WTC11 (cell line): ENCODE results near the gene SSTR1. TPM values are rescaled to one million over a fixed set of nuclear protein-coding genes. Genes with fewer than 3 reads are reported as not detected.

ENCODE experiments used
- ATAC-seq: fragments of 200-7000 bp; cut with Tn5 transposase; 2 replicates; pipeline ENCODE4 v1.10.0; 2021; ENCODE audit warnings: mild to moderate bottlenecking, moderate library complexity
- CTCF ChIA-PET: fragments of 300-600 bp; sonication (Branson Sonifier 250); formaldehyde crosslinking; loops from one replicate; lab custom pipeline; 2021; ENCODE audit warnings: antibody characterized with exemption; lab: Charles Lee
- POLR2A ChIA-PET: fragments of 350-600 bp; sonication (Branson Sonifier 250); formaldehyde crosslinking; loops from one replicate; lab custom pipeline; 2021; ENCODE audit warnings: antibody characterized with exemption; lab: Charles Lee
- DNase-seq: peaks from one replicate; pipeline ENCODE4 v3.0.0; 2021; ENCODE audit warnings: low spot score
- H3K27ac Mint-ChIP-seq: 2 replicates; pipeline ENCODE4 v1.8.0; 2021; ENCODE audit warnings: mixed read lengths
- H3K27me3 Mint-ChIP-seq: 2 replicates; pipeline ENCODE4 v1.8.0; 2021; ENCODE audit warnings: low read depth, mild to moderate bottlenecking, moderate library complexity, mixed read lengths
- H3K36me3 Mint-ChIP-seq: 2 replicates; pipeline ENCODE4 v1.8.0; 2021; ENCODE audit warnings: mixed read lengths
- H3K4me1 Mint-ChIP-seq: 2 replicates; pipeline ENCODE4 v1.8.0; 2022; ENCODE audit warnings: mixed read lengths
- H3K4me3 Mint-ChIP-seq: 2 replicates; pipeline ENCODE4 v1.8.0; 2021; ENCODE audit warnings: mild to moderate bottlenecking, moderate library complexity, mixed read lengths
- H3K9me3 Mint-ChIP-seq: 2 replicates; pipeline ENCODE4 v1.8.0; 2021; ENCODE audit warnings: mixed read lengths
- EMX1 ChIP-seq: fragments of 250-450 bp; sonication (Bioruptor Pico); IDR thresholded peaks from 2 replicates; pipeline ENCODE4 v1.8.0; 2021; ENCODE audit warnings: mild to moderate bottlenecking
- ETV6 ChIP-seq: sonication (generic); formaldehyde crosslinking; IDR thresholded peaks from 2 replicates; pipeline ENCODE4 v1.8.1; 2022; ENCODE audit warnings: mild to moderate bottlenecking, missing genetic modification reagents
- FOXK1 ChIP-seq: sonication (generic); formaldehyde crosslinking; IDR thresholded peaks from 2 replicates; pipeline ENCODE4 v1.8.0; 2022; ENCODE audit warnings: mild to moderate bottlenecking, moderate library complexity, missing genetic modification reagents
- FOXP1 ChIP-seq: sonication (generic); formaldehyde crosslinking; IDR thresholded peaks from 2 replicates; pipeline ENCODE4 v1.8.0; 2022; ENCODE audit warnings: missing genetic modification reagents, mild to moderate bottlenecking, moderate library complexity, borderline replicate concordance
- GRHL2 ChIP-seq: fragments of 250-450 bp; sonication (Bioruptor Pico); IDR thresholded peaks from 2 replicates; pipeline ENCODE4 v1.8.0; 2022; ENCODE audit warnings: mild to moderate bottlenecking, moderate library complexity; ENCODE audit not compliant: insufficient replicate concordance, severe bottlenecking
- GTF2I ChIP-seq: fragments of 250-450 bp; sonication (Bioruptor Pico); conservative IDR thresholded peaks from 2 replicates; pipeline ENCODE4 v1.4.0; 2021; ENCODE audit warnings: mild to moderate bottlenecking
- NR2C2 ChIP-seq: sonication (generic); formaldehyde crosslinking; IDR thresholded peaks from 2 replicates; pipeline ENCODE4 v1.8.0; 2022; ENCODE audit warnings: mild to moderate bottlenecking, missing genetic modification reagents
- OVOL2 ChIP-seq: fragments of 250-450 bp; sonication (Bioruptor Pico); IDR thresholded peaks from 2 replicates; pipeline ENCODE4 v1.9.0; 2021; ENCODE audit warnings: mild to moderate bottlenecking, borderline replicate concordance
- SMAD3 ChIP-seq: sonication (generic); formaldehyde crosslinking; IDR thresholded peaks from 2 replicates; pipeline ENCODE4 v1.8.0; 2022; ENCODE audit warnings: missing genetic modification reagents, mild to moderate bottlenecking, borderline replicate concordance
- SMAD4 ChIP-seq: sonication (generic); formaldehyde crosslinking; IDR thresholded peaks from 2 replicates; pipeline ENCODE4 v1.8.0; 2022; ENCODE audit warnings: mild to moderate bottlenecking, missing genetic modification reagents
- TEAD4 ChIP-seq: sonication (generic); formaldehyde crosslinking; IDR thresholded peaks from 2 replicates; pipeline ENCODE4 v1.8.0; 2022; ENCODE audit warnings: mild to moderate bottlenecking, missing genetic modification reagents
- ZBTB21 ChIP-seq: sonication (generic); formaldehyde crosslinking; IDR thresholded peaks from 2 replicates; pipeline ENCODE4 v1.8.1; 2023; ENCODE audit warnings: mild to moderate bottlenecking, missing genetic modification reagents, borderline replicate concordance
- ZNF138 ChIP-seq: sonication (generic); formaldehyde crosslinking; conservative IDR thresholded peaks from 2 replicates; pipeline ENCODE4 v1.8.1; 2022; ENCODE audit warnings: mild to moderate bottlenecking, moderate library complexity, missing genetic modification reagents
- ZNF317 ChIP-seq: sonication (generic); formaldehyde crosslinking; IDR thresholded peaks from 2 replicates; pipeline ENCODE4 v1.8.1; 2023; ENCODE audit warnings: low read depth, mild to moderate bottlenecking, moderate library complexity, missing genetic modification reagents, borderline replicate concordance
- ZNF416 ChIP-seq: fragments of 250-450 bp; sonication (Bioruptor Pico); IDR thresholded peaks from 2 replicates; pipeline ENCODE4 v1.9.0; 2021; ENCODE audit warnings: mild to moderate bottlenecking, inconsistent platforms
- ZNF423 ChIP-seq: fragments of 250-450 bp; sonication (Bioruptor Pico); IDR thresholded peaks from 2 replicates; pipeline ENCODE4 v2.1.2; 2022; ENCODE audit warnings: mild to moderate bottlenecking, moderate library complexity
- ZNF671 ChIP-seq: fragments of 250-450 bp; sonication (Bioruptor Pico); IDR thresholded peaks from 2 replicates; pipeline ENCODE4 v1.8.0; 2021; ENCODE audit warnings: mild to moderate bottlenecking
- total RNA-seq: library from RNA; stranded (reverse); gene quantifications from 3 replicates; pipeline ENCODE4 v1.2.3, GENCODE V29; 2021
- TF ChIP-seq, protein P1 (sequence below): sonication (generic); formaldehyde crosslinking; IDR thresholded peaks from 2 replicates; pipeline ENCODE4 v1.8.1; 2022; ENCODE audit warnings: missing genetic modification reagents, borderline replicate concordance
- TF ChIP-seq, protein P2 (sequence below): sonication (generic); formaldehyde crosslinking; IDR thresholded peaks from 2 replicates; pipeline ENCODE4 v1.8.1; 2022; ENCODE audit warnings: low read depth, missing genetic modification reagents, borderline replicate concordance
- TF ChIP-seq, protein P3 (sequence below): sonication (generic); formaldehyde crosslinking; IDR thresholded peaks from 2 replicates; pipeline ENCODE4 v1.8.0; 2022; ENCODE audit warnings: mild to moderate bottlenecking, missing genetic modification reagents
- TF ChIP-seq, protein P4 (sequence below): fragments of 250-450 bp; sonication (Bioruptor Pico); IDR thresholded peaks from 2 replicates; pipeline ENCODE4 v1.9.0; 2021; ENCODE audit warnings: moderate library complexity, mild to moderate bottlenecking, inconsistent platforms, borderline replicate concordance
- TF ChIP-seq, protein P5 (sequence below): sonication (generic); formaldehyde crosslinking; IDR thresholded peaks from 2 replicates; pipeline ENCODE4 v1.8.0; 2023; ENCODE audit warnings: missing genetic modification reagents, mild to moderate bottlenecking, borderline replicate concordance
- TF ChIP-seq, protein P6 (sequence below): sonication (generic); formaldehyde crosslinking; IDR thresholded peaks from 2 replicates; pipeline ENCODE4 v1.8.1; 2023; ENCODE audit warnings: mild to moderate bottlenecking, missing genetic modification reagents, moderate library complexity

SSTR1 gene
- total RNA-seq, 1 experiment from 2014 or later: 1.7 TPM

DNA sequence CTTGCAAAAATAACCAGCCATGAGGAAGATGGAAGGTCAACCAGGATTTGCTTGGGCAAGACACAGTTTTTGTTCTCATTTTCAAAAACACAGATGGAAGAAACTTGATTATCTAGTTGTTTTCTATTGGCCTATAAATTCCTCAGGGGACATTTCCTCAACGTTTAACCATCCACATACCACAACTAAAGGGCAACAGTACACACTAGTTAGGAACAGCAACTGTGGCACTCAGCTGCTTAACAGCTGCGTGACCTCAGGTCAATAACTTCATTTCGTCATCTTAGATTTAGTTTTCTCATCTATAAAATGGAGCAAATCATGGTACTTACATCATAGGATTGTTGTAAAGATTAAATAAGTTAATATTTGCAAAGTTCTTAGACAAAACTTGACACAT is 18.7 kb downstream of the SSTR1 start:
- Mint-ChIP-seq H3K4me3 (no peak overlapping the region), H3K27me3 (peaks cover 62% of the 10 kb centered on the region), H3K4me1 (peaks cover 19% of the 10 kb centered on the region), H3K9me3 (peaks cover 8% of the 10 kb centered on the region), H3K36me3 (no peaks in the 10 kb centered on the region), H3K27ac (no peak overlapping the region)
- CTCF ChIA-PET: interaction anchor here (0.7 kb wide), 1 partner anchor 13 kb away, joined by 3 read pairs; no protein-coding TSS in a partner anchor
- no peak for ATAC-seq
- POLR2A ChIA-PET: no interaction called here
- DNase-seq: no peak
- TF ChIP-seq GRHL2 (CRISPR knock-in tag): no peak
- no peak for TF ChIP-seq SMAD4 (CRISPR knock-in tag)
- TF ChIP-seq FOXP1 (CRISPR knock-in tag): no peak
- no peak for TF ChIP-seq ZNF423 (CRISPR knock-in tag)
- no peak for TF ChIP-seq ZNF416 (CRISPR knock-in tag)
- TF ChIP-seq, protein P1, sequence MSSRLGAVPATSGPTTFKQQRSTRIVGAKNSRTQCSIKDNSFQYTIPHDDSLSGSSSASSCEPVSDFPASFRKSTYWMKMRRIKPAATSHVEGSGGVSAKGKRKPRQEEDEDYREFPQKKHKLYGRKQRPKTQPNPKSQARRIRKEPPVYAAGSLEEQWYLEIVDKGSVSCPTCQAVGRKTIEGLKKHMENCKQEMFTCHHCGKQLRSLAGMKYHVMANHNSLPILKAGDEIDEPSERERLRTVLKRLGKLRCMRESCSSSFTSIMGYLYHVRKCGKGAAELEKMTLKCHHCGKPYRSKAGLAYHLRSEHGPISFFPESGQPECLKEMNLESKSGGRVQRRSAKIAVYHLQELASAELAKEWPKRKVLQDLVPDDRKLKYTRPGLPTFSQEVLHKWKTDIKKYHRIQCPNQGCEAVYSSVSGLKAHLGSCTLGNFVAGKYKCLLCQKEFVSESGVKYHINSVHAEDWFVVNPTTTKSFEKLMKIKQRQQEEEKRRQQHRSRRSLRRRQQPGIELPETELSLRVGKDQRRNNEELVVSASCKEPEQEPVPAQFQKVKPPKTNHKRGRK (CRISPR knock-in tag): no peak
- TF ChIP-seq, protein P2, sequence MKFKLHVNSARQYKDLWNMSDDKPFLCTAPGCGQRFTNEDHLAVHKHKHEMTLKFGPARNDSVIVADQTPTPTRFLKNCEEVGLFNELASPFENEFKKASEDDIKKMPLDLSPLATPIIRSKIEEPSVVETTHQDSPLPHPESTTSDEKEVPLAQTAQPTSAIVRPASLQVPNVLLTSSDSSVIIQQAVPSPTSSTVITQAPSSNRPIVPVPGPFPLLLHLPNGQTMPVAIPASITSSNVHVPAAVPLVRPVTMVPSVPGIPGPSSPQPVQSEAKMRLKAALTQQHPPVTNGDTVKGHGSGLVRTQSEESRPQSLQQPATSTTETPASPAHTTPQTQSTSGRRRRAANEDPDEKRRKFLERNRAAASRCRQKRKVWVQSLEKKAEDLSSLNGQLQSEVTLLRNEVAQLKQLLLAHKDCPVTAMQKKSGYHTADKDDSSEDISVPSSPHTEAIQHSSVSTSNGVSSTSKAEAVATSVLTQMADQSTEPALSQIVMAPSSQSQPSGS: no peak
- TF ChIP-seq, protein P3, sequence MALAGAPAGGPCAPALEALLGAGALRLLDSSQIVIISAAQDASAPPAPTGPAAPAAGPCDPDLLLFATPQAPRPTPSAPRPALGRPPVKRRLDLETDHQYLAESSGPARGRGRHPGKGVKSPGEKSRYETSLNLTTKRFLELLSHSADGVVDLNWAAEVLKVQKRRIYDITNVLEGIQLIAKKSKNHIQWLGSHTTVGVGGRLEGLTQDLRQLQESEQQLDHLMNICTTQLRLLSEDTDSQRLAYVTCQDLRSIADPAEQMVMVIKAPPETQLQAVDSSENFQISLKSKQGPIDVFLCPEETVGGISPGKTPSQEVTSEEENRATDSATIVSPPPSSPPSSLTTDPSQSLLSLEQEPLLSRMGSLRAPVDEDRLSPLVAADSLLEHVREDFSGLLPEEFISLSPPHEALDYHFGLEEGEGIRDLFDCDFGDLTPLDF (CRISPR knock-in tag): no peak
- no peak for TF ChIP-seq FOXK1 (CRISPR knock-in tag)
- no peak for TF ChIP-seq TEAD4 (CRISPR knock-in tag)
- TF ChIP-seq GTF2I (CRISPR knock-in tag): no peak

DNA sequence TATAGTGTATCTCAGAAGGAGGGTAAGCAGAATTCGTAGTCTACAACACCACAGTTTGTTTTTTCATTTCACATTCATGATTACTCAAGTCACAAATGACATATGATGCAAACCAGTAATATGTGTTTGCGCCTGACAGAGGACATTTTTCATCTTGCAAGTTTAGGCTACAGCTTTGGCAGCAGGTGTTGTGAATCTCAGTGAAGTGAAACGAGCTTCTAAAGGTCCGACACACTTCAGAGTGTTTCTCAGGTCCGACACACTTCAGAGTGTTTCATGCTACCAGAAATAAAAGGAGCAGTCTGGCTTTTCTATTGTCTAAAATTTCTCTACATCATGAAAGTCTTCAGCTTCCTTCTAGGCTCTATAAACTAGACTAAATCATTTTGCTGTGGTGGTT is 25.5 kb downstream of the SSTR1 start:
- Mint-ChIP-seq H3K4me3 (no peak overlapping the region), H3K9me3 (peaks cover 12% of the 10 kb centered on the region), H3K36me3 (no peaks in the 10 kb centered on the region), H3K4me1 (no peaks in the 10 kb centered on the region), H3K27me3 (peaks cover 89% of the 10 kb centered on the region), H3K27ac (no peak overlapping the region)
- no peak for TF ChIP-seq ZNF317 (CRISPR knock-in tag)
- no peak for TF ChIP-seq ZNF671 (CRISPR knock-in tag)
- ChIA-PET POLR2A (no interaction called here), CTCF (interaction anchor here (1.1 to 1.3 kb wide), 2 partner anchors 15 kb away, joined by 3 to 5 read pairs; no protein-coding TSS in a partner anchor)
- no peak for ATAC-seq
- no peak for DNase-seq

DNA sequence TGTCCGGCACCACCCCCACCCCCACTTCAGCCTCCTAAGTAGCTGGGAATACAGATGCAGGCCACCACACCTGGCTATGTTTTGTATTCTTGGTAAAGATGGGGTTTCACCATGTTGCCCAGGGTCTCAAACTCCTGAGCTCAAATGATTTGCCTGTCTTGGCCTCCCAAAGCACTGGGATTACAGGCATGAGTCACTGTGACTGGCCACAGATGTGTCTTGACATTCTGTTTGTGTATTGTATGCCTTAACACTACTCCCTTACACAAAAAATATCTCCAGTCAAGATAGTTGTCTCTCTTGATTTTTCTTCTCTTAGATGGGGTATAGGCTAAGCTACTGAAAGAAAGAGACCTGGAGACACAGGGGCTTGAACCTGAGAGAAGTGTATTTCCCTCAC is 30.6 kb downstream of the SSTR1 start:
- ChIA-PET CTCF (interaction anchor here (0.8 kb wide), 1 partner anchor 10 kb away, joined by 3 read pairs; no protein-coding TSS in a partner anchor), POLR2A (no interaction called here)
- DNase-seq: no peak
- no peak overlapping the region for H3K27ac Mint-ChIP-seq
- H3K4me3 Mint-ChIP-seq: no peak overlapping the region
- H3K36me3 Mint-ChIP-seq: no peaks in the 10 kb centered on the region
- peaks cover 98% of the 10 kb centered on the region for H3K27me3 Mint-ChIP-seq
- ATAC-seq: no peak
- peaks cover 3% of the 10 kb centered on the region; the same call in 1 of the 2 replicates for H3K9me3 Mint-ChIP-seq
- no peaks in the 10 kb centered on the region for H3K4me1 Mint-ChIP-seq
- TF ChIP-seq, protein P4, sequence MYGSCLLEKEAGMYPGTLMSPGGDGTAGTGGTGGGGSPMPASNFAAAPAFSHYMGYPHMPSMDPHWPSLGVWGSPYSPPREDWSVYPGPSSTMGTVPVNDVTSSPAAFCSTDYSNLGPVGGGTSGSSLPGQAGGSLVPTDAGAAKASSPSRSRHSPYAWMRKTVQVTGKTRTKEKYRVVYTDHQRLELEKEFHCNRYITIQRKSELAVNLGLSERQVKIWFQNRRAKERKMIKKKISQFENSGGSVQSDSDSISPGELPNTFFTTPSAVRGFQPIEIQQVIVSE (CRISPR knock-in tag): no peak
- no peak for TF ChIP-seq ETV6 (CRISPR knock-in tag)
- no peak for TF ChIP-seq SMAD3
- TF ChIP-seq ZNF423 (CRISPR knock-in tag): no peak
- no peak for TF ChIP-seq NR2C2
- TF ChIP-seq OVOL2 (CRISPR knock-in tag): no peak
- TF ChIP-seq ZNF317 (CRISPR knock-in tag): no peak
- TF ChIP-seq ZBTB21 (CRISPR knock-in tag): no peak
- no peak for TF ChIP-seq GTF2I (CRISPR knock-in tag)
- TF ChIP-seq EMX1 (CRISPR knock-in tag): no peak
- no peak for TF ChIP-seq ZNF138
- TF ChIP-seq, protein P5, sequence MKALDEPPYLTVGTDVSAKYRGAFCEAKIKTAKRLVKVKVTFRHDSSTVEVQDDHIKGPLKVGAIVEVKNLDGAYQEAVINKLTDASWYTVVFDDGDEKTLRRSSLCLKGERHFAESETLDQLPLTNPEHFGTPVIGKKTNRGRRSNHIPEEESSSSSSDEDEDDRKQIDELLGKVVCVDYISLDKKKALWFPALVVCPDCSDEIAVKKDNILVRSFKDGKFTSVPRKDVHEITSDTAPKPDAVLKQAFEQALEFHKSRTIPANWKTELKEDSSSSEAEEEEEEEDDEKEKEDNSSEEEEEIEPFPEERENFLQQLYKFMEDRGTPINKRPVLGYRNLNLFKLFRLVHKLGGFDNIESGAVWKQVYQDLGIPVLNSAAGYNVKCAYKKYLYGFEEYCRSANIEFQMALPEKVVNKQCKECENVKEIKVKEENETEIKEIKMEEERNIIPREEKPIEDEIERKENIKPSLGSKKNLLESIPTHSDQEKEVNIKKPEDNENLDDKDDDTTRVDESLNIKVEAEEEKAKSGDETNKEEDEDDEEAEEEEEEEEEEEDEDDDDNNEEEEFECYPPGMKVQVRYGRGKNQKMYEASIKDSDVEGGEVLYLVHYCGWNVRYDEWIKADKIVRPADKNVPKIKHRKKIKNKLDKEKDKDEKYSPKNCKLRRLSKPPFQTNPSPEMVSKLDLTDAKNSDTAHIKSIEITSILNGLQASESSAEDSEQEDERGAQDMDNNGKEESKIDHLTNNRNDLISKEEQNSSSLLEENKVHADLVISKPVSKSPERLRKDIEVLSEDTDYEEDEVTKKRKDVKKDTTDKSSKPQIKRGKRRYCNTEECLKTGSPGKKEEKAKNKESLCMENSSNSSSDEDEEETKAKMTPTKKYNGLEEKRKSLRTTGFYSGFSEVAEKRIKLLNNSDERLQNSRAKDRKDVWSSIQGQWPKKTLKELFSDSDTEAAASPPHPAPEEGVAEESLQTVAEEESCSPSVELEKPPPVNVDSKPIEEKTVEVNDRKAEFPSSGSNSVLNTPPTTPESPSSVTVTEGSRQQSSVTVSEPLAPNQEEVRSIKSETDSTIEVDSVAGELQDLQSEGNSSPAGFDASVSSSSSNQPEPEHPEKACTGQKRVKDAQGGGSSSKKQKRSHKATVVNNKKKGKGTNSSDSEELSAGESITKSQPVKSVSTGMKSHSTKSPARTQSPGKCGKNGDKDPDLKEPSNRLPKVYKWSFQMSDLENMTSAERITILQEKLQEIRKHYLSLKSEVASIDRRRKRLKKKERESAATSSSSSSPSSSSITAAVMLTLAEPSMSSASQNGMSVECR (CRISPR knock-in tag): no peak
- TF ChIP-seq, protein P6, sequence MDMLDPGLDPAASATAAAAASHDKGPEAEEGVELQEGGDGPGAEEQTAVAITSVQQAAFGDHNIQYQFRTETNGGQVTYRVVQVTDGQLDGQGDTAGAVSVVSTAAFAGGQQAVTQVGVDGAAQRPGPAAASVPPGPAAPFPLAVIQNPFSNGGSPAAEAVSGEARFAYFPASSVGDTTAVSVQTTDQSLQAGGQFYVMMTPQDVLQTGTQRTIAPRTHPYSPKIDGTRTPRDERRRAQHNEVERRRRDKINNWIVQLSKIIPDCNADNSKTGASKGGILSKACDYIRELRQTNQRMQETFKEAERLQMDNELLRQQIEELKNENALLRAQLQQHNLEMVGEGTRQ: no peak
